Ovary (tissue), 3 donors: ENCODE measurements around the gene LYPD4.

Experiments used
- POLR2A ChIP-seq: fragments of 450-650 bp; IDR thresholded peaks from one replicate; pipeline ENCODE4 v1.6.1; 2017; ENCODE audit warnings: antibody characterized with exemption, mild to moderate bottlenecking, moderate library complexity
- TF ChIP-seq, protein P1 (sequence below), 3 donors: fragments of 450-650 bp in 2 of 3; fragments of 200-600 bp in 1 of 3; IDR thresholded peaks; one replicate each; pipeline versions ENCODE4 v1.5.1 to v1.8.0; 2016 to 2022; ENCODE audit warnings: antibody characterized with exemption in 3 of 3, mild to moderate bottlenecking in 1 of 3
- donor health status: DM: no; HTN: no; CAD: no.

DNA sequence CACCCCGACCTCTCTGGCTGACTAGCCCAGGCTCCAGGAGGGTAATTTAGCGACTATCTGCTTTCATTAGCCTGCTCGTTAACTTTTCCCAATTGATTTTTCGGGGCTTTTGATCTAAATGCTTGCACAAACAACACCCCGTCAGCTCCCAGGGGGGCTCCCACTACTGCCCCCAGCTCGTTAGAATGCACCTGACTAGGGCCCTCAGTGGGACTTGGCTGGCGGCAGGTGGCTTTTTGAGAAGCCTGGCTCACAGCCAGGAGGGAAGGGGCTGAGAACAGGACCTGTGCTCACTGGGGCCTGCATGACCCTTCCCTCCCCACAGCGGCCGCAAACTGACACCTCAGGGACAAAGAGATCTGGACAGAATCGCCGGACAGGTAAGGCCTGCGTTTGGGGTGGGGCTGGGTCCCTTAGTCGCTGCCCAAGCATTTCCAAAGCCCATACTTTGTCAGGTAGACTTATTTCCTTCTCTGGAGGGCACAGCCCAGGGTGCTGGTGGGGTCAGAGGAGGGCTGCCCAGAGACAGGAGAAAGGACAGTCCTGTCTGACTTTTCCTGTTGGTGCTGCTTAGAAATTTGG lies 25.0 kb upstream of the LYPD4 start:
- TF ChIP-seq, protein P1, sequence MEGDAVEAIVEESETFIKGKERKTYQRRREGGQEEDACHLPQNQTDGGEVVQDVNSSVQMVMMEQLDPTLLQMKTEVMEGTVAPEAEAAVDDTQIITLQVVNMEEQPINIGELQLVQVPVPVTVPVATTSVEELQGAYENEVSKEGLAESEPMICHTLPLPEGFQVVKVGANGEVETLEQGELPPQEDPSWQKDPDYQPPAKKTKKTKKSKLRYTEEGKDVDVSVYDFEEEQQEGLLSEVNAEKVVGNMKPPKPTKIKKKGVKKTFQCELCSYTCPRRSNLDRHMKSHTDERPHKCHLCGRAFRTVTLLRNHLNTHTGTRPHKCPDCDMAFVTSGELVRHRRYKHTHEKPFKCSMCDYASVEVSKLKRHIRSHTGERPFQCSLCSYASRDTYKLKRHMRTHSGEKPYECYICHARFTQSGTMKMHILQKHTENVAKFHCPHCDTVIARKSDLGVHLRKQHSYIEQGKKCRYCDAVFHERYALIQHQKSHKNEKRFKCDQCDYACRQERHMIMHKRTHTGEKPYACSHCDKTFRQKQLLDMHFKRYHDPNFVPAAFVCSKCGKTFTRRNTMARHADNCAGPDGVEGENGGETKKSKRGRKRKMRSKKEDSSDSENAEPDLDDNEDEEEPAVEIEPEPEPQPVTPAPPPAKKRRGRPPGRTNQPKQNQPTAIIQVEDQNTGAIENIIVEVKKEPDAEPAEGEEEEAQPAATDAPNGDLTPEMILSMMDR (IDR thresholded peaks at IDR 0.05), result no peak
- TF ChIP-seq POLR2A, result no peak
